SHP77 treated with DMSO at 0.1 percent for 48 hours (cell line): ENCODE data around the gene XXYLT1.

Source experiments
- DNase-seq: peaks from one replicate; lab custom pipeline; 2025; lab: John Stamatoyannopoulos, UW

The XXYLT1 gene

GRCh38 chr3:195267096-195267495 lies 3.9 kb downstream of the XXYLT1 start:
- no peak for DNase-seq

DNA sequence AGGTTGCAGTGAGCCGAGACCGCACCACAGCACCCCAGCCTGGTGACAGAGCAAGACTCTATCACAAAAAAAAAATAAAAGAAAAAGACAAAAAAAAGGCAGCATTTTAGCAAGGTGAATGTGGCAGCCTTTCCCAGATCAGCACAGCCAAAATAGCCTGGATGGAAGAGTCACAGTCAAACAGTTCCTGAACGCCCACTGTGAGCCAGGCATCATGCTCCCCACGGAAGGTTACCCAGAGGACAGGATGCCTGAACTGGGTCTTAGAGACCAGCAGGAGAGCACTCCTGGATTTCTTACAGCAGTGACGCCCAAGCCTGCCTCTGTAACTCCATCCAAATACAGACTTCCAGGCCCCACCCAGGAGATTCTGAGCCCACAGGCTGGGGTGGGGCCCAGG lies 4.5 kb downstream of the XXYLT1 start:
- no peak for DNase-seq

DNA sequence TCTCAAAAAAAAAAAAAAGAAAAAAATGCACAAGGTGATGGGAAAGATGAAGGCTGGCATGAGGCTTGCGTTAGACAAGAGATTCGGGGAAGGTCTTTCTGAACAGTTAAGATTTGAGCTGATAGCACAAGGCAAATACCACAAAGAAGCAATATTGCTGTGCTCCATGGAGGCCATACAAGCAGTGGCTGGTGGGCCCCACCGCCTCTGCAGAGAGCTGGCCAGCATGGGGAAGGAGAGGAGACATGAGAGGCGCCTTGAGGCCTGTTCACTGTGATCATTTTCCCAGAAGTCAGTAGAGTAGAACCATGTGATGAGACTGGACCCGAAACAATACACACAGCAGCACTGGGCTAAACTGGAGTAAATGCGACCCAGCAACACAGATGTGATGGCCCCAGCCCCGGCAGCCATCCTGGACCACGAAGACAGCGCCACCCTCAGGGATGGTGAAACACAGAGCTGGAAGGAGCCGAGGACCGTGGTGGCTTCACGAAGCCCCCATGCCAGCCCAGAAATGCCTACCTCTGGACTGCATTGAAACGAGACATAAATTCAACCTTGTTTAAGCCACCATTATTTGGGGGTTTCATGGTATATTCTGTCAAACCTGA lies 5.5 kb downstream of the XXYLT1 start:
- DNase-seq: no peak

DNA sequence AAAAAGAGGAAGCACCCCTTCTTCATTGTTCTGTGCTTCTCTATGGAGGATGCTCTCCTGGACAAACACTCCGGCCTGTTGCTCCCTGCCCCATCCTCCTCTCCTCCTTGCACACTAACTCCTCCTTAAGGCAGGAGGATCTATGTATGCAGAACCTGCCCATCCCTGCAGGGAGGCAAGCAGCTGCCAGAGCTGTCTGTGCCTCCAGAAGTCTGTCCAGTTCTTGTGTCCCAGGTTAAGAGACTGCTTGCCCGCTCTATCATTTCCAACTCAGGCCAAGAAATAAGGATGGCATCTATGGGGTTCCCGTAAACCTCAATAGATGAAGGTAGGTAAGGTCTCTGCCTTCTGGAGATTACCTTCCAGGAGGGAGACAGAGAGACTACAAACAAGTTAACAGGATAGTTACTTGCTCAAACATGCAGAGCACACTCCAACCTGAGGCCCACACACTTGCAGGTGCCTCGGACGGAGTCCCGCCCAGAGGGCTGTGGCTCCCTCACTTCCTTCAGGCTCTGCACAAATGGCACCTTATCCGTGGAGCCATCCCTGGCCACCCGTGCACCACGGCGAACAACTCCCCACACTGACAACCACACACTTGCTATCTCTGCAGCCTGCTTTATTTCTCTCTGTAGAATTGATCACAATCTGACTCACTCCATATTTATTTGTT lies 6.9 kb downstream of the XXYLT1 start:
- no peak for DNase-seq

DNA sequence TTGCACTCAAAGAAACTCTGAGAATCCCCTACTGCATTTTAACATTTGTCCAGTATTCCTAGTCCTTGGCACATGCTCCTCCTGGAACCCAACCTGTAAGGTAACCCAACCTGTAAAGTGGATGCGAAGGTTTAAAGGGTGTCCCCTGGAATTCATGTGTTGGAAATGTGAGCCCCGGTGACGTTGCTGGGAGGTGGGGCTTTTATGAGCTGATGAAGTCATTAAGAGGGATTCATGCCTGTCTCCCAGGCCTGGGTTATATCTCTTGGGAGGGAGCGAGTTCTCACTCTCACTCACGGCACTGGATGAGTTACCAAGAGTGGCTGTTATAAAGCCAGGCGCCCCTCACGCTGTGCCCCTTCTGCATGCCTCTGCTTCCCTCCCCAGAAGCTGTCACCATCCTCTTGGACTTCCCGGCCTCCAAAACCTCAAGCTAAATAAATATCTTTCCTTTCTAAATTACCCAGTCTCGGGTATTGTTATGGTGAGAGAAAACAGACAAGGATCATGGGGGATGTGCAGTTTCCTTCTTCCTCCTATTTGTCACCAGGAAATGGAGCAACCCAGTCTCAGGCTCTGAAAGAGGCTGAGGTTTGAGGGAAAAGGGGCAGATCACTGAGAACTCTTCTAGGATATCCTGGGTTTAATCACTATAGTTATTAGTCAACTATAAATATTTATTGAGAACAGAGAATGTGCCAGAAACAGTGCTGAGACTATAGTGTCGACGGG lies 7.6 kb downstream of the XXYLT1 start:
- DNase-seq: no peak

GRCh38 chr3:195261925-195262324 lies 9.0 kb downstream of the XXYLT1 start:
- DNase-seq: no peak

GRCh38 chr3:195260280-195260905 lies 10.6 kb downstream of the XXYLT1 start:
- DNase-seq: no peak

GRCh38 chr3:195259475-195260279 lies 11.3 kb downstream of the XXYLT1 start:
- no peak for DNase-seq

- DNase-seq: no peak
Observed at GRCh38 chr3:195259154-195259474, 11.8 kb downstream of the XXYLT1 start.

GRCh38 chr3:195258449-195259153 lies 12.4 kb downstream of the XXYLT1 start:
- DNase-seq: no peak

- no peak for DNase-seq
Observed at GRCh38 chr3:195257454-195258448, 13.2 kb downstream of the XXYLT1 start.

GRCh38 chr3:195256639-195257453 lies 14.1 kb downstream of the XXYLT1 start:
- no peak for DNase-seq

GRCh38 chr3:195255571-195256501 lies 15.1 kb downstream of the XXYLT1 start:
- DNase-seq: no peak

DNA sequence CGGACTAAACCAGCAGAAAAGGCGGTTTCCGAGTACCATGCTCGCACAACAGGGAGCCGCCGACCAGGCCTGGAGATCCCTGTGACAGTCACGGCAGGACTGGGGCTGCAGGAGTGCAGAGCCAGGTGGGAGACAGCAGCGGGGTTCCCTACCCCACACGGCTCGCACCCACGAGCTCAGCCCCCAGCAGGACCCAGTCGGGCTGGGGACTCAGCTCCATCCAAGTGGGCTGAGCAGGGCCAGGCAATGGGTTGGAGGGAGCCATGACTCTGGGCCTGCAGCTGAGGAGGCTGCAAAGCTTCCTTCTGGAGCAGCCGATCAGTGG lies 15.8 kb downstream of the XXYLT1 start:
- no peak for DNase-seq

GRCh38 chr3:195254454-195255175 lies 16.3 kb downstream of the XXYLT1 start:
- DNase-seq: no peak

GRCh38 chr3:195253923-195254432 lies 17.0 kb downstream of the XXYLT1 start:
- no peak for DNase-seq

- DNase-seq: no peak
Observed at GRCh38 chr3:195251336-195252065, 19.5 kb downstream of the XXYLT1 start.
